Spleen (tissue), 11 donors: ENCODE measurements around the gene DHX15. TPM values are rescaled to one million over a fixed set of nuclear protein-coding genes. Genes with fewer than 3 reads are reported as not detected.

Source experiments
- DNase-seq: peaks from one replicate; pipeline ENCODE4 v3.0.0-alpha.2; 2020
- H3K27ac ChIP-seq, 8 donors: fragments of 200-600 bp; sonication (generic) in 7 of 8; 1 replicate in 4 of 8; 2 replicates in 4 of 8; pipeline versions ENCODE4 v1.5.0 to v1.8.0; 2016 to 2021; ENCODE audit warnings: inconsistent platforms in 4 of 8, mild to moderate bottlenecking in 4 of 8, moderate library complexity in 1 of 8
- H3K27me3 ChIP-seq, 7 donors: fragments of 200-600 bp; sonication (generic) in 6 of 7; replicated peaks in 1 of 7; 1 replicate in 4 of 7; 2 replicates in 3 of 7; pipeline versions ENCODE4 v1.5.0 to v1.8.0; 2016 to 2021; ENCODE audit warnings: inconsistent platforms in 3 of 7, mild to moderate bottlenecking in 1 of 7
- H3K36me3 ChIP-seq, 6 donors: fragments of 200-600 bp; sonication (generic) in 5 of 6; 1 replicate in 4 of 6; 2 replicates in 2 of 6; pipeline versions ENCODE4 v1.5.0 to v1.8.0; 2016 to 2021; ENCODE audit warnings: inconsistent platforms in 2 of 6
- H3K4me1 ChIP-seq, 6 donors: fragments of 200-600 bp; sonication (generic) in 5 of 6; 1 replicate in 3 of 6; 2 replicates in 3 of 6; pipeline versions ENCODE4 v1.5.0 to v1.8.0; 2016 to 2021; ENCODE audit warnings: inconsistent platforms in 3 of 6
- H3K4me3 ChIP-seq, 8 donors: fragments of 200-600 bp; sonication (generic) in 7 of 8; 1 replicate in 4 of 8; 2 replicates in 4 of 8; pipeline versions ENCODE4 v1.5.0 to v1.8.0; 2016 to 2021; ENCODE audit warnings: inconsistent platforms in 4 of 8, mild to moderate bottlenecking in 4 of 8, moderate library complexity in 2 of 8
- H3K9me3 ChIP-seq, 8 donors: fragments of 200-600 bp; sonication (generic) in 7 of 8; 1 replicate in 4 of 8; 2 replicates in 4 of 8; pipeline versions ENCODE4 v1.5.0 to v1.8.0; 2016 to 2021; ENCODE audit warnings: inconsistent platforms in 4 of 8
- CTCF ChIP-seq, 11 experiments: fragments of 200-600 bp in 7 of 11; fragments of 450-650 bp in 4 of 11; sonication (generic) in 4 of 11; IDR thresholded peaks in 8 of 11; conservative IDR thresholded peaks in 3 of 11; 1 replicate in 7 of 11; 2 replicates in 4 of 11; pipeline versions ENCODE4 v1.4.0 to v1.8.0; 2016 to 2021; ENCODE audit warnings: antibody characterized with exemption in 11 of 11, inconsistent platforms in 4 of 11, mild to moderate bottlenecking in 1 of 11
- POLR2A ChIP-seq, 3 donors: fragments of 450-650 bp; IDR thresholded peaks; one replicate each; pipeline ENCODE4 v1.5.1; 2017; ENCODE audit warnings: antibody characterized with exemption in 3 of 3, mild to moderate bottlenecking in 1 of 3
- POLR2AphosphoS5 ChIP-seq, 3 donors: sonication (generic); formaldehyde crosslinking; IDR thresholded peaks; one replicate each; pipeline ENCODE4 v1.5.1; 2017; ENCODE audit warnings: antibody characterized with exemption in 3 of 3
- WGBS, 5 donors: extraction: QIAGEN DNeasy Blood & Tissue Kit in 3 of 5; methylation state at CpG; one replicate each; pipeline versions ENCODE4 v1.1.5 to v1.1.7; 2013 to 2018; 5-methylcytosine and 5-hydroxymethylcytosine counted together
- intact Hi-C: fragments of 100-400 bp; cut with DNase I; formaldehyde crosslinking; loops from one replicate; pipeline ENCODE4 v1.15.0; 2023; ENCODE audit warnings: low total_unique reads
- polyA plus RNA-seq, 3 donors: library from polyadenylated mRNA; stranded (reverse); fragments of 200-250 nt; gene quantifications; one replicate each; pipeline ENCODE4 v1.2.1, GENCODE V29; 2013
- total RNA-seq, 7 donors: library from RNA; depleted of rRNA in 3 of 7; stranded (reverse); fragments of >200 nt in 3 of 7; fragmentation: NEBNext Ultra II Directional in 4 of 7; extraction: Animal tissue kit (Norgen Biotek cat#: 25700) in 4 of 7; gene quantifications; one replicate each; pipeline versions ENCODE4 v1.1.0 to v1.2.1, GENCODE V29; 2016 to 2021
- donor health status: healthy with polysubstance abuse.
- donor health status: DM: no; HTN: no; CAD: no; lungs with moderate emphysema.
- donor health status: DM: no; HTN: no; CAD: no.
- donor health status: Bipolar disorder and iron deficiency.
- donor health status: healthy.
- donor health status: DM: no; HTN: no; CAD: no.
- donor health status: DM: yes; HTN: yes; CAD: no.

The DHX15 gene
- total and polyA plus RNA-seq, 10 donors: 47.5 to 180 (median 119) TPM

GRCh38 chr4:24599275-24599674 lies 14.9 kb upstream of the DHX15 start:
- Histone ChIP-seq H3K27me3 (peaks cover 0 to 4% (median 0%) of the 10 kb centered on the region in 7 donors), H3K27ac (no peak overlapping the region), H3K9me3 (peaks cover 0 to 10% (median 0%) of the 10 kb centered on the region in 8 donors), H3K4me1 (no peaks in the 10 kb centered on the region), H3K4me3 (no peak overlapping the region), H3K36me3 (no peaks in the 10 kb centered on the region)
- TF ChIP-seq CTCF (IDR thresholded peaks at IDR 0.05 in 8 of 11, conservative IDR thresholded peaks at IDR 0.05 in 3 of 11) (no peak), POLR2AphosphoS5 (IDR thresholded peaks at IDR 0.05) (no peak), POLR2A (IDR thresholded peaks at IDR 0.05) (no peak)
- no peak for DNase-seq
- 89 to 94% (median 92%) methylated on average over 22 of the region's 22 CpGs for WGBS, 5 donors
- intact Hi-C loops: no loop called here

- intact Hi-C loops: no loop called here
- Histone ChIP-seq H3K4me3 (no peak overlapping the region), H3K36me3 (no peaks in the 10 kb centered on the region), H3K4me1 (no peaks in the 10 kb centered on the region), H3K27ac (no peak overlapping the region), H3K27me3 (peaks cover 0 to 4% (median 0%) of the 10 kb centered on the region in 7 donors), H3K9me3 (peaks cover 0 to 10% (median 0%) of the 10 kb centered on the region in 8 donors)
- no peak for DNase-seq
- 83 to 93% (median 89%) methylated on average over 8 of the region's 8 CpGs for WGBS, 5 donors
- TF ChIP-seq POLR2AphosphoS5 (IDR thresholded peaks at IDR 0.05) (no peak), CTCF (IDR thresholded peaks at IDR 0.05 in 8 of 11, conservative IDR thresholded peaks at IDR 0.05 in 3 of 11) (no peak), POLR2A (IDR thresholded peaks at IDR 0.05) (no peak)
Measured at GRCh38 chr4:24598025-24598424, 13.7 kb upstream of the DHX15 start.

GRCh38 chr4:24595659-24596058 lies 11.3 kb upstream of the DHX15 start:
- Histone ChIP-seq H3K9me3 (peaks cover 0 to 21% (median 4%) of the 10 kb centered on the region in 8 donors), H3K4me1 (no peaks in the 10 kb centered on the region), H3K36me3 (no peaks in the 10 kb centered on the region), H3K4me3 (no peak overlapping the region), H3K27me3 (peaks cover 0 to 4% (median 0%) of the 10 kb centered on the region in 7 donors), H3K27ac (no peak overlapping the region)
- DNase-seq: no peak
- TF ChIP-seq CTCF (IDR thresholded peaks at IDR 0.05 in 8 of 11, conservative IDR thresholded peaks at IDR 0.05 in 3 of 11) (no peak), POLR2AphosphoS5 (IDR thresholded peaks at IDR 0.05) (no peak), POLR2A (IDR thresholded peaks at IDR 0.05) (no peak)
- intact Hi-C loops: no loop called here
- 78 to 97% (median 87%) methylated on average over 2 of the region's 2 CpGs for WGBS, 5 donors

- Histone ChIP-seq H3K4me3 (no peak overlapping the region), H3K27me3 (peaks cover 0 to 4% (median 0%) of the 10 kb centered on the region in 7 donors), H3K36me3 (no peaks in the 10 kb centered on the region), H3K9me3 (peaks cover 0 to 29% (median 9%) of the 10 kb centered on the region in 8 donors), H3K27ac (no peak overlapping the region), H3K4me1 (no peaks in the 10 kb centered on the region)
- TF ChIP-seq POLR2AphosphoS5 (IDR thresholded peaks at IDR 0.05) (no peak), CTCF (IDR thresholded peaks at IDR 0.05 in 8 of 11, conservative IDR thresholded peaks at IDR 0.05 in 3 of 11) (no peak), POLR2A (IDR thresholded peaks at IDR 0.05) (no peak)
- no peak for DNase-seq
- intact Hi-C loops: no loop called here
- WGBS, 5 donors: 80 to 88% (median 84%) methylated on average over 2 of the region's 2 CpGs
Measured at GRCh38 chr4:24594887-24595286, 10.5 kb upstream of the DHX15 start.
